HEK293T (cell line): Measurements from ENCODE around the gene UGT1A1.

Experiments
- CTCF ChIA-PET: fragments of 350-600 bp; formaldehyde crosslinking; extraction: SDS; loops from one replicate; lab custom pipeline; 2021; ENCODE audit warnings: antibody characterized with exemption, inconsistent platforms; lab: Yijun Ruan, JAX
- POLR2A ChIA-PET: fragments of 350-600 bp; formaldehyde crosslinking; extraction: SDS; loops from one replicate; lab custom pipeline; 2020; ENCODE audit warnings: antibody characterized with exemption, inconsistent platforms; lab: Yijun Ruan, JAX
- DNase-seq: peaks from one replicate; pipeline ENCODE4 v3.0.0; 2012; ENCODE audit warnings: mixed read lengths; ENCODE audit errors: extremely low spot score
- ARNT ChIP-seq: fragments of 450-650 bp; IDR thresholded peaks from 2 replicates; pipeline ENCODE4 v1.6.1; 2017; ENCODE audit warnings: mild to moderate bottlenecking
- BHLHE40 ChIP-seq: fragments of 450-650 bp; IDR thresholded peaks from 2 replicates; pipeline ENCODE4 v1.6.1; 2016; ENCODE audit warnings: mild to moderate bottlenecking, moderate library complexity, borderline replicate concordance
- CTBP1 ChIP-seq: fragments of 450-650 bp; IDR thresholded peaks from 2 replicates; pipeline ENCODE4 v1.6.1; 2016; ENCODE audit warnings: borderline replicate concordance
- ELF4 ChIP-seq: fragments of 450-650 bp; IDR thresholded peaks from 2 replicates; pipeline ENCODE4 v1.6.1; 2017; ENCODE audit warnings: antibody characterized with exemption
- FOXA1 ChIP-seq: fragments of 450-650 bp; IDR thresholded peaks from 2 replicates; pipeline ENCODE4 v1.6.1; 2016; ENCODE audit warnings: mild to moderate bottlenecking
- FOXK2 ChIP-seq: fragments of 450-650 bp; IDR thresholded peaks from 2 replicates; pipeline ENCODE4 v1.6.1; 2016; ENCODE audit warnings: mild to moderate bottlenecking
- FOXM1 ChIP-seq: fragments of 450-650 bp; IDR thresholded peaks from 2 replicates; pipeline ENCODE4 v1.6.1; 2017; ENCODE audit warnings: mild to moderate bottlenecking, borderline replicate concordance
- HDGF ChIP-seq: fragments of 450-650 bp; IDR thresholded peaks from 2 replicates; pipeline ENCODE4 v1.6.1; 2017; ENCODE audit warnings: antibody characterized with exemption, borderline replicate concordance
- L3MBTL2 ChIP-seq: fragments of 450-650 bp; conservative IDR thresholded peaks from 2 replicates; pipeline ENCODE4 v1.6.1; 2016; ENCODE audit warnings: mild to moderate bottlenecking
- LEF1 ChIP-seq: fragments of 450-650 bp; IDR thresholded peaks from 2 replicates; pipeline ENCODE4 v1.6.1; 2017; ENCODE audit warnings: mild to moderate bottlenecking, borderline replicate concordance
- NFRKB ChIP-seq: fragments of 450-650 bp; IDR thresholded peaks from 2 replicates; pipeline ENCODE4 v1.6.1; 2016; ENCODE audit warnings: mild to moderate bottlenecking, moderate library complexity
- PKNOX1 ChIP-seq: fragments of 450-650 bp; IDR thresholded peaks from 2 replicates; pipeline ENCODE4 v1.6.1; 2016
- SP1 ChIP-seq: fragments of 450-650 bp; IDR thresholded peaks from 2 replicates; pipeline ENCODE4 v1.6.1; 2017
- SUZ12 ChIP-seq: fragments of 450-650 bp; IDR thresholded peaks from 2 replicates; pipeline ENCODE4 v1.6.1; 2016; ENCODE audit warnings: mild to moderate bottlenecking
- TARDBP ChIP-seq: fragments of 450-650 bp; IDR thresholded peaks from 2 replicates; pipeline ENCODE4 v1.6.1; 2016
- ZNF384 ChIP-seq: fragments of 450-650 bp; IDR thresholded peaks from 2 replicates; pipeline ENCODE4 v1.6.1; 2016

The UGT1A1 gene

GRCh38 chr2:233798335-233799086 is 38.4 kb downstream of the UGT1A1 start:
- TF ChIP-seq ELF4 (no peak), SP1 (no peak), FOXM1 (no peak), HDGF (no peak), PKNOX1 (no peak), CTBP1 (no peak), FOXK2 (no peak), TARDBP (no peak), ARNT (no peak), ZNF384 (no peak), L3MBTL2 (no peak)
- CTCF ChIA-PET = no interaction called here
- DNase-seq = no peak
- POLR2A ChIA-PET = no interaction called here

GRCh38 chr2:233799087-233799665 is 39.1 kb downstream of the UGT1A1 start:
- CTCF ChIA-PET = no interaction called here
- TF ChIP-seq ZNF384 (no peak), NFRKB (no peak), CTBP1 (no peak), ARNT (no peak), FOXM1 (no peak), L3MBTL2 (no peak), TARDBP (no peak), PKNOX1 (no peak), BHLHE40 (no peak), FOXK2 (no peak), FOXA1 (no peak)
- POLR2A ChIA-PET = no interaction called here
- no peak for DNase-seq

DNA sequence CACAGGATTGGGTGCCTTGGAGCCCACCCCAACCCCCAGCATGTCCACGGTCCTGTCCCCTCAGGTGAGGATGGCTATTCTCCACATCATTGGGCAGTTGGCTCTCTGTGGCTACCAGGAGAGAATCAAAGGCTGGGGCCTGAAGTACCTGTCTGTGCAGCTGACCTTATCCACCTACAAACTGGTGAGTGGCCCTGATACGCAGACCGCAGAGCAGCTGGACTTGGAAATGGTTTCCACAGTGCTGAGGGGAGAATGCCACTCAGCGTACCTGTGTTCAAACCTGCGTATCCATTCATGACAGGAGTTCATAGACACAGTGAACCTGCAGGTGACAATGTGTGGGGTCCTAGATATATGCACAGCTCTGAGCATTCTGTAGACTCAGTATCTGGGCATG is 39.6 kb downstream of the UGT1A1 start:
- ChIA-PET POLR2A (no interaction called here), CTCF (no interaction called here)
- no peak for DNase-seq
- TF ChIP-seq FOXA1 (no peak), ARNT (no peak), NFRKB (no peak), LEF1 (no peak), HDGF (no peak), PKNOX1 (no peak), ELF4 (no peak), CTBP1 (no peak)

GRCh38 chr2:233800208-233800607 is 40.1 kb downstream of the UGT1A1 start:
- TF ChIP-seq ELF4 (no peak), ZNF384 (no peak), L3MBTL2 (no peak), PKNOX1 (no peak), FOXK2 (no peak), TARDBP (no peak), FOXM1 (no peak), SP1 (no peak), HDGF (no peak), SUZ12 (no peak), ARNT (no peak), FOXA1 (no peak), LEF1 (no peak), BHLHE40 (no peak), CTBP1 (no peak), NFRKB (no peak)
- POLR2A ChIA-PET = no interaction called here
- DNase-seq = no peak
- CTCF ChIA-PET = no interaction called here

GRCh38 chr2:233801357-233802131 is 41.5 kb downstream of the UGT1A1 start:
- POLR2A ChIA-PET = no interaction called here
- CTCF ChIA-PET = interaction anchor here (0.6 kb wide), 1 partner anchor 21 kb away, joined by 3 read pairs; no protein-coding TSS in a partner anchor
- no peak for TF ChIP-seq SUZ12
- no peak for TF ChIP-seq NFRKB
- TF ChIP-seq ELF4 = no peak
- TF ChIP-seq LEF1 = no peak
- TF ChIP-seq FOXK2 = no peak
- no peak for TF ChIP-seq CTBP1
- no peak for TF ChIP-seq BHLHE40
- TF ChIP-seq ZNF384 = no peak
- no peak for TF ChIP-seq HDGF
- no peak for TF ChIP-seq FOXM1
- no peak for TF ChIP-seq SP1
- DNase-seq = no peak
